Midbrain (tissue), 1 donor: ENCODE results near the gene UPK3B.
"Not testable (repeated sequence)": the region's sequence is repeated elsewhere in the genome, so short reads cannot be mapped to it uniquely, and the experiment has no call there.

ENCODE experiments used
- DNase-seq: peaks from one replicate; lab custom pipeline; 2025; lab: John Stamatoyannopoulos, UW

UPK3B gene

DNA sequence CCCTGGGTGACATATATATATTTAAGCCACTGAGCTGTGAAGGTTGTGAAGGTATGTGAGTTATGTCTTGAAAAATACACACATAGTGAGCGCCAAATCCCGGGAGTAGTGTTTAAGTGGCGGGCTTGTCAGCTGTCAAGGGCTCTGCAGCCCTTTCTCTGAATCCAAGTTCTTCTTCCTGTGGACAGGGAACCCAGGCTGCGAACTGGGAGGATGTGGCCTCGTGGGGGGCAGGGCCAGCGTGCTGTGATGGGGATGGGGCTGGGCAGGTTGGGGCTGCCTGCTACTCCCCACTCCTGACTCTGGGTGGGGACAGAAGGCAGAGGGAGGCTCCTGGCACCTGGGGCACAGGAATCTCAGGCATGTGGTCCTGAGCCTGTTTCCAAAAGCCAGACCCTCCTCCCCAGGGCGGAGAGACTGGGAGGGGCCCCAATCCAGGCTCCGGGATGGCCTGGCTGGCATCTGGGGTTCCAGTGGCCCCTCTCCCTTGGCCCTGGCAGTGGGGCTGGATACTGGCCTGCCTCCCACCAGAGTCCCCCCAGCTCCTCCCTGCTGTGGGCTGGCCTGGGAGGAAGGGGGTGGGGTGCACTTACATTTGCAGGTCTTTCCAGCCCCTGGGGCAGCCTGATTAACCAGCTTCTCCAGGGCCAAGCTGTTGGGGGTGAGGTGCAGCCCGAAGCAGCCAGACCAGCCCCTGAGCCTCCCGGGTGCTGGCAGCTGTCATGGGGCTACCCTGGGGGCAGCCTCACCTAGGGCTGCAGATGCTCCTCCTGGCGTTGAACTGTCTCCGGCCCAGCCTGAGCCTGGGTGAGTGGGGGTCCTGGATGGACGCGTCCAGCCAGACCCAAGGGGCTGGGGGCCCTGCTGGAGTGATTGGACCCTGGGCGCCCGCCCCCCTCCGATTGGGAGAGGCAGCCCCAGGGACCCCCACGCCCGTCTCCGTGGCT is at the start of gene UPK3B:
TSS of gene UPK3B (plus strand) at position 622 of the 947 bp plus-strand sequence. CDS start at position 723, 101 bp downstream.
- no peak for DNase-seq

DNA sequence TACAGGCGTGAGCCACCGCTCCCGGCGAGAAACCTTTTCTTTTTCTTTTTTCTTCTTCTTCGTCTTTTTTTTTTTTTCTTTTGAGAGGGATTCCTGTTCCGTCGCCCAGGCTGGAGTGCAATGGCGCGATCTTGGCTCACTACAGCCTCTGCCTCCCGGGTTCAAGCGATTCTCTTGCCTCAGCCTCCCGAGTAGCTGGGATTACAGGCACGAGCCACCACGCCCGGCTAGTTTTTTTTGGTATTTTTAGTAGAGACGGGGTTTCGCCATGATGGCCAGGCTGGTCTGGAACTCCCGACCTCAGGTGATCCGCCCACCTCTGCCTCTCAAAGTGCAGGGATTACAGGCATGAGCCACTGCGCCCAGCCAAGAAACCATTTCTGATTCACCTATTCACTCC is 49.6 kb upstream of the UPK3B start:
- not testable (repeated sequence) for DNase-seq

DNA sequence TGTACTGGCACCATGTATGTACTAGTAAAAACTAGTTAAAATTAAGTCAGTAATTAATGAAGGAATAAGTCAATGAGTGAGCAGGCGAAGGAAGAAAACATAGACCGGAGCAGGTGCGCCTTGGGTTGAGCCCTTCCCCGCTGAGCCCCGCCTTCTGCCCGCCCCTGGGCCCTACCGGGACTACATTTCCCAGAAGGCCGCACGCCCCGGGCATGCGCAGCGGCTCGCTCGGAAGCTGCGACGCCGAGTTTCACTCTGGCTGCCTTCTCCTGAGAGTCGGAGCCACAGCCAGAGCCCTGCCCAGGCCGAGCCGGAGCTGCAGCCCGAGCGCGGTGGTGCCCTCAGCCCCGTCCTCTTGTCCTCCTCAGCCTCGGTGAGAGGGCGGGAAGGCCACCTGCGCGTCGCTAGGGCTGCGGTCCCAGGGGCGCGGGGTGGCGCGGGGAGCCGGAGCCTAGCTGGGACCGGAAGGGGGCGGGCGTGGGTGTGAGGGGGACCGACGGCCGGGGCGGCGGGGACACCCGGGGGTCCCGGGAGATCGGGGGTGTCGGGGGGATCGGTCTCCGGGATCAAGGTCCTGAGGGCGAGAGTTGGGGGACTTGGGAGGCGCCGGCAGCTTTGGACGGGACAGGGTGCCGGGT is 48.8 kb upstream of the UPK3B start, which contains the start of gene DTX2:
TSS of gene DTX2 (plus strand) at position 246 of the 638 bp plus-strand sequence. CDS start 18,801 bp downstream, outside the sequence.
- DNase-seq = not testable (repeated sequence)

DNA sequence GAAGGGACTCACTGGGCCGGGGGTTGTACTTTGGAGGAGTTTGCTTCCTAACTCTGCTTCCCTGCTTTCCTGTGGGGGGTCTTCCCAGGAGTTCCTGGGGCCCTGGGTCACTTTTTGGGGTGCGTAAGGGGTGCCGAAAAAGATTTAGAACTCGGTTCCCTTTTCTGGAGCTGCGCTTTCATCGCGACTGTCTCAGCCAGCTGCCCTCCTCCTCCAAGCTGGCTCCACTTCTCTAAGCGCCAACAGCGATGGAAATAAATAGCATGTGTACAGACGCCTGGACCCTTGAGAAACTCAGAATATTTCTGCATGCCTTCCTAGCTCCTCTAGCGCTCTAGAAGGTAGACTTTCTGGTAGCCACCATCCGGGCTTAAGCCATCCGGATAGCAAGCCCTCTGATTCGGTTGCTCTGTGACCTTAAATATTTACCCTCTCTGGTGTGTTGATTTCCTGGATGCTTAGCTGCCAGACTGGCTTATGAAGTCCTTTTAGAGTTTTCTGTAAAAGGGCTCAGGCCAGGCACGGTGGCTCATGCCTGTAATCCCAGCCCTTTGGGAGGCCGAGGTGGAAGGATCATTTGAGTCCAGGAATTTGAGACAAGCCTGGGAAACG is 48.0 kb upstream of the UPK3B start:
- not testable (repeated sequence) for DNase-seq

DNA sequence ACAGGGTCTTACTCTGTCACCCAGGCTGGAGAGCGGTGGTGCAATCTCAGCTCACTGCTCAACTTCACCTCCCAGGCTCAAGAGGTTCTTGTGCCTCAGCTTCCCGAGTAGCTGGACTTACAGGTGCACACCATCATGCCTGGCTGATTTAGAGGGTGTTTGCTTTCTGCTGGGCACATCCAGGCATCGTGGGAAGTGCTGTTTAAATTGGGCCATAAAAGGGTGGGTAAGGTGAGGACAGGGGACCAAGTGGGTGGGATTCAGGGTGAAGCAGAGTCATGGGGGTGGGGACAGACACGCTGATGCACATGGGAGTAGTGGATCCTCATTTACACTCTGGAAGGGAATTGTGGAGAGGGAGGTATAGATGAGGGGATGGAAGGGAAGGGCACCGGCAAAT is 45.4 kb upstream of the UPK3B start:
- DNase-seq = not testable (repeated sequence)

DNA sequence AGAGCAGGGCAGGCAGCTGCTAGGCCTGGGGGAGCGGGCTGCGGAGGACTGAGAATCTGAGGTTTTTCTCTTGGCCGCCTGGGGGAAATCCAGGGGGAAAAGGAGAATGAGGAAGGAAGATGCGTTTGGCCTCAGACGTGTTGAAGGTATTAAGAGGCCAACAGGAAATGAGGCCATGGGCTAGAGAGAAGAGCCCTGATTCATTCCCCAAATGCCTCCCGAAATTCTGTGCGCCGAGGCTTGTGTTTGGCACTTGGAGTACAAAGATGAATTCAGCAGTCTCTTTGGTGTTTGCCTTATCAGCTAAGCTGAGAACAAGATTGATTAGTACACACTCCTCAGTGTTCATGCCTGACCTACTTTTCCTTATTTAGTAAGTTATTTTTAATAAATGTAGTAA is 44.4 kb upstream of the UPK3B start:
- not testable (repeated sequence) for DNase-seq

DNA sequence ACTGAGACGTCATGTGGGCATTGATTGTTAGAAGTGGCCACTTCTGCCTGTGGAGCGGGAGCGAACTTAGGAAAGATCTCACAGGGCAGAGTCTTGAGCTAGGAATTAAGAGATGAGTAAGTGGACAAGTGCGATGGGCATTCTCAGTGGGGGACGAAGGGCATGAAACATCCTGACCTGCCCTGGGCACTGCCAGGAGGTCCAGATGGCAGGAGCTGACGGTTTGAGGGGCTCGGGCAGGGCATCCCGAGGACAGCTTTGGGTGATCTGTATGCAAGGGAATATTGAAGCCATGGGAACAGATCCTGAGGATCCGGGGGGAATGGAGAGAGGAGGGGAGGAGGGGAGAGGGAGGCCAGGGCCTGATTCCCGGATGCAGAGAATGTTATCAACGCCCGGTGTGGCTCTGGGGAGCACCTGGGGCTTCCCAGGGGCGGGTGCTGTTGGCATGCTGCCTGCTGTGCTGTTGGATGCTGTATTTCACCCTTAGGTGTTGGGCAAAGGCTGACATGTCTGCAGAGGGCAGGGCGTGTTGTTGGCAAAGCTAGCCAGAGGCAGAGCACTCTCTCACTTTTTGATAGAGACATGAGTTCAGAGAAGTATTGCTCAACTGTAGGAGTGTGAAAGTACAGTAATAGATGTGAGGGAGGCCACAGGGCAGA is 42.5 kb upstream of the UPK3B start:
- not testable (repeated sequence) for DNase-seq

DNA sequence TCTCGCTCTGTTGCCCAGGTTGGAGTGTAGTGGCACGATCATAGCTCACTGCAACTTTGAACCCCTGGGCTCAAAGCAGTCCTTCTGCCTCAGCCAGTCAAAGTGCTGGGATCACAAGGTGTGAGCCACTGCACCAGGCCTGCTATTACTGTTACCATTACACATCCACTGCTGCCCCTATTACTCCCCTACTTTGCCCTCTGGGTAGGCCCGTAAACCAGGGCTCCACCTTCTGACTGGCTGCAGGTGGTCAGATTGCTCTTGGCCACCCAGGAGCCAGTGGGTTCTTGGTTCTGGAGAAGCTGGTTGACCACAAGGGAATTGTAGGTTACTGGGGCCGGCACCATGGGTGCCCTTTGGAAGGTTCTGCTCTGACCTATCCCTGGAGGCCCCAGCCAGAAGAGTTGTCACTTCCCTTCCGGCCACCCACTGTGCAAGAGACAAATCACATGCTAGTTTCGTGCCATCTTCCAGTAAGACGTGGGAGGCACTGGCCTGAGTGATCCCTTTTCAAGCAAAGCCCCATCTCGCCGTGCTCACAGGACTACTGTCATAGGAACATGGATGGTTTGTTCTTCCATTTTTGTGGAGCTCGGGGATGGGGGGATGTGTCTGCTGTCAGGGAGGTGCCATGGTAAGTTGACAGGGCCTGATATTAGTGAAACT is 38.7 kb upstream of the UPK3B start:
- not testable (repeated sequence) for DNase-seq

DNA sequence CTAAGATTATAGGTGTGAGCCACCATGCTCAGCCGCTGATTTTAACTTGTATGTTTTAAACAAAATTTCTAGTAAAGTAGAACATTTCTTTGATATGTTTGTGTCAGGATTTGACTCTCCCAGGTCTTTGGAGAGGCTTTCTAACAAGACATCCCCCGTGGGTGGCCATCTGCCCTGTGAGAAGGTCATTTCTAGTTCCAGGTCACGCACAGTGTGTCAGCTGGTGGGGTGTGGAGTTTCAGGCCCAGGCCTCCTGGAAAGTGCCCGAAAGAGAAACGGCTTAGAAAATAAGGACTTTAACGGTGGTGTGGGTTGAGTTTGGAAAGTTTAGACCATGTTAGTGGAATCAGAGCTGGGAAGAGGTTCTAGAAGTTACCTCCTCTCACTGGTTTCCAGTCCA is 37.3 kb upstream of the UPK3B start:
- DNase-seq = not testable (repeated sequence)

DNA sequence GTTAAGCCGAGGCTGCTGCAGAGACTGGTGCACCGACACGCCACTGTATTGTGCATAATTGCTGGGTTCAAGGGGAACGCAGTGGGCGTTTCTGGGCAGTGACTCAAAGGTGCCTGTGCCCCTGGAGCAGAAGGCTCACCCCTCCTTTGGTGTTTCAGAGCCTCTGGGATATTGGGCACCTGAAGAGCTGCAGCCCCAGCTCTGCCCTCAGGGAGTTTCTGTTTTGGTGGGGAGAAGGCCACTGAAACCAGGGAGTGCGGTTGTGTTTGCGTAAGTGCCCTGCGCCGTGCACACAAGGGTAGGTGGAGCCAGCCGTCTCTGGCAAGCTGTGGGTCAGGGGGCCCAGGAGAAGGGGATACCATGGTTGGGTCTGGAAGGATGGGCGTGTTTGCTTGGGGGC is 34.1 kb upstream of the UPK3B start:
- DNase-seq = not testable (repeated sequence)

DNA sequence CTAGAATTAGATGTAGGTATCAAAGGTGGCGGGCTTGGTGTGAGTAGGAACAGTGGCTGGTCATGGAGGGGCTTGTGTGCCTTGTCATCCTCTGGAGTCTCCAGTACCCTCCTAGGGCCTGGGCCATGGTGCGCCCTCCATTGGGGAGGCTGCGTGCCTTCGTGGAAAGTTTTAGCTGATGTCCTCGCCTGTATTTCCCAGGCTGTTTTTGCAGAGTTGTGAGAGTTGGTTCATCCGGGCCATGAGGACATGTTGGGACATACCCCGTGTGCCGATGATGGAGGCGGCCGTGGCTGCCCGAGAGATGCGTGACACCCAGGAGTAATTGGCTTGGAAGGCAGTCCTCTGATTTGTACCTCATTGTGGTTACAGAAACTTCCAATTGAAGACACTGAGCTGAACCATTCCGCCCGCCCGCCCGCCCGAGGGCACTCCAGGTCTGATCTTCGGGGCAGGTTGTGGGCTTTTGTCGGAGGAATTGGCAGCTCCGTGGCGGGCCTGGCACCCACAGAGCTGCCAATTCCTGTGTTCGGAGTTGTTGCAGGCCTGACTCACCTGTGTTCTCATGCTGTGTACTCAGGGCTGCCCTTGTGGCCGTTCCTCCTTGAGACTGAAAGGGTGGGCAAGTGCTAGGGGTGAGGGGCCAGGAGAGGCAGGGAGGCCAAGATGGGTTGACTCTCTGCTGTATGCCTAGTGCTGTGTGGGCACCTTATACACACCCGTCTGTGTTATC is 33.4 kb upstream of the UPK3B start:
- not testable (repeated sequence) for DNase-seq

DNA sequence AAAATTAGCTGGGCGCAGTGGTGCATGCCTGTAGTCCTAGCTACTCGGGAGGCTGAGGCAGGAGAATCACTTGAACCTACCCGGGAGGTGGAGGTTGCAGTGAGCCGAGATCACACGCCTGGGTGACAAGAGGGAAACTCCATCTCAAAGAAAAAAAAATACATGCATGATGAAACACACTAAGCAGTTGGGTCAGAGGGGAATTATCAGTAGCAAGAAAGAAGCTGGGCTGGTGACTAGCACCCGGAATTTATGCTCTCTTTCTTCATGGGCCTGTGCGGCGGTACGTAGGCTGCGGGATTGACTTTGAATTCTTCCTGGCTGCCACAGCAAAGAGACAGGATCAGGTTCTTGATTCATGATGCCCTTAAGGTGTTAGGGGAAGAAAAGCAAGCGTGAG is 30.7 kb upstream of the UPK3B start:
- not testable (repeated sequence) for DNase-seq

DNA sequence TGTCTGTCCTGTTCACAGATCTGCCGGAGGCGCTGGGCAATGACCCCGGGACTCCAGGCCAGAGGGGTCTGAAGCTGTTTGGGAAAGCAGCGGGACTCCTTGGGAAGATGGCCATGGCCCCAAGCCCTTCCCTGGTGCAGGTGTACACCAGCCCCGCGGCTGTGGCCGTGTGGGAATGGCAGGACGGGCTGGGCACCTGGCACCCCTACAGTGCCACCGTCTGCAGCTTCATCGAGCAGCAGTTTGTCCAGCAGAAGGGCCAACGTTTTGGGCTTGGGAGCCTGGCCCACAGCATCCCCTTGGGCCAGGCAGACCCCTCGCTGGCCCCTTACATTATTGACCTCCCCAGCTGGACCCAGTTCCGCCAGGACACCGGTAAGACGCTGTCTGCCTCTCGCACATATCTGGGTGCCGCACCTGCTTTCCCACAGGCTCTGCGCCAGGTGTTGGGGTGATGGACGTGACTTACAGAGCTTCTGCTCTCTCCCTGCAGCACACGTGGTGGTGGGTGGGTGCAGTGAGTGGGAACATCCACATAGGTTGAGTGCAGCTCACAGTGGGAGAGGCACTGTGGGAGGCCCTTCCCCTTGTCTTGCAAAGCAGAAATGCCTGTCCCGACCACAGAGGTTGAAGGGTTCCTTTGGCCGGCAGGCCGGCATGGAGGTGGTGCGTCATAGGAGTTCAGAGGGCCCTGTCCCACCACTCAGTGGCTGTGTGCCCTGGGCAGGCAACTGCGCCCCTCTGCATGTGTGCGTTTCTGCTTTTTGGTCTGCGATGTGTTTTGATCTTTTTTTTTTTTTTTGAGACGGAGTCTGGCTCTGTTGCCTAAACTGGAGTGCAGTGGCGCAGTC is 29.7 kb upstream of the UPK3B start:
- DNase-seq = not testable (repeated sequence)

DNA sequence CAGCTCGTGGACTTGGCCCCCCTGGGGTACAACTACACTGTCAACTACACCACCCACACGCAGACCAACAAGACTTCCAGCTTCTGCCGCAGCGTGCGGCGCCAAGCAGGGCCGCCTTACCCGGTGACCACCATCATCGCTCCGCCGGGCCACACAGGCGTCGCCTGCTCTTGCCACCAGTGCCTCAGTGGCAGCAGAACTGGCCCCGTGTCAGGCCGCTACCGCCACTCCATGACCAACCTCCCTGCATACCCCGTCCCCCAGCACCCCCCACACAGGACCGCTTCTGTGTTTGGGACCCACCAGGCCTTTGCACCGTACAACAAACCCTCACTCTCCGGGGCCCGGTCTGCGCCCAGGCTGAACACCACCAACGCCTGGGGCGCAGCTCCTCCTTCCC is 27.7 kb upstream of the UPK3B start:
- DNase-seq = not testable (repeated sequence)

DNA sequence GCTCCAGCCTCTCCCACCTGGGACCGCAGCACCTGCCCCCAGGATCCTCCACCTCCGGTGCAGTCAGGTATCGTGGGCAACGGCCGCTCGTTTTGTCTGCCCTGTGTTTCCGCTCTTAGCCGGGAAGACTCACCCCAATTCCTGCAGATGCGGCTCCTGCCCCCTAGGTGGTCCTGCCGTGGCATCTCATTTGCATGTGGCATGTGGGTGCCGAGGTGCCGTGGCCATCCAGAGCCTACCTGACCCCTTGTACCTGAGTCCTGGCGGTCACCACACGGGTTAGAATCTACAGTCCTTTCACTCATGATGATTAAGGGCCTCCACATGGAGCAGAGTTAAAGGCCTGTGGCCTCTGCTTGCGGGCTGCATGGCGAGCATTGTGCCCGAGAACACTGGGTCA is 27.3 kb upstream of the UPK3B start:
- DNase-seq = not testable (repeated sequence)

DNA sequence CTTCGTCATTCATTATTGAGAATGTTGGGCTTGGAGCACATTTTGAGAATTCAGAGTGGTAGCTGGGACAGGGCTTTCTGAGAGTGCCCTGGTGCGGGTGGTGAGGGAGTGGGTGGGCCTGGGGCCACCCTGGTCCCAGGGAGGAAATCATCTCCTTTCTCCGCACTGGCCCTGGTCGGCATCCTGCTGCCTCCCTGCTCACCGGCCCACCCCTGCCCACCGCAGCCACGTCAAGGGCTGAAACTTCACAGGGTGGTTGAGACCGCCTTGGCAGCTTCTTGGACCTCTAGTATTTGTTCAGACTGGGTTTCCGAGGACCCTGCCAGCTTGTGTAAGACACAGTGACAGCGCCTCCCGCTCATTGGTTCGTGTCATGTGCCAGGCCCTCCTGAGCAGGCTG is 25.9 kb upstream of the UPK3B start:
- DNase-seq = not testable (repeated sequence)

DNA sequence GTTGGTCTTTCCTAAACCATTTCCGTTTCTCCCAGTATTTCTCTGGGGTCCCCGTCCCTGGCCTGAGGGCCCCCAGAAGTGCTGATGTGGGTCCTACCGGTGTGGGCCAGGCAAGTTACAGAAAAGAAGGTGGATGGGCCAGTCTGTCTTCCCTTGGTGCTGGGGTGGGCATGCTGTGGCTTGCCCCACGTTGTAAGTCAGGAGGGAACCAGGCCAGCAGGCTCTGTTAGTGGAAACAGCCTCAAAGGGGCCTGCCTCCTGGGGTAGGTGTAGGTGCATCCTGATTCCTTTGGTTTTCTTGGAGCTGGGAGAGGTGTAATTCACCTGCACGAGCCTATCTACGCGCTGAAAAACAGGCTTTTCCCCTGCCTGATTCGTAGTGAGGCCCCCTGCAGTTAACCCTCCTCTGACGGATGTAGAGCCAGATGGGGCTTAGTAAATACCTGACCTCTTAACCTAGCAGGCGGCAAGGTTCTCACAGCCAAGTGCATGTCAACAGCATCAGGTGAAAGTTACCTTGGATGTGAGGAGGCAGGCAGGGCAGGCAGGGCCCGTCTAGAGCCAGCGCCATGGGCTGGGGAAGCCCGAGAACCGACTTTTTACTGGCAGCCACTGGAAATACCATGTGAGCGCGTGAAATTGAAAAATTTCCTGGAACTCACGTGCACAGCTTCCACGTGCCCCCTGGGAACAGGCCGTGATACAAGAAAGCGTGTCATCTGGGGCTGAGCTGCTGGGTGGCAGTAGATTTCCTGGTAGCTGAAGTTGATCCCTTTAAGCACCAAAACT is 24.3 kb upstream of the UPK3B start:
- DNase-seq = not testable (repeated sequence)

DNA sequence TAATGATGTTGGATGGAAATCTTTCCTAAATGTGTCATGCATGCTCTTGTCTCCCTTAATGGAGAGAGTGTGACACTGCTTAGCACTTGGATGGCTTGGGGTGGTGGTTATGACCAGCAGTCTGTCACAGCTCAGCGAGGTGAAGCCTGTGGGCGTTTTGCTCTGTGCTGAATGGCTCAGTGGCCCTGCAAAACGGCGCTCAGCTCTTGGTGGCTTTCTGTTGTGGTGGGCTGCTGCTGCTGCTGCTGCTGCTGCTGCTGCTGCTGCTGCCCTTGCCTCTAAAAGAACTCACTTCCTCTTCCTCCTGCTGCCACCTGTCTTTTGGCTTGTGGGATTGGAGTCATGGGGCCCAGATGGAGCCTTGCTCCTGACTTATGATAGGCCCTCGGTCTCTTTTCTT is 23.7 kb upstream of the UPK3B start:
- not testable (repeated sequence) for DNase-seq

DNA sequence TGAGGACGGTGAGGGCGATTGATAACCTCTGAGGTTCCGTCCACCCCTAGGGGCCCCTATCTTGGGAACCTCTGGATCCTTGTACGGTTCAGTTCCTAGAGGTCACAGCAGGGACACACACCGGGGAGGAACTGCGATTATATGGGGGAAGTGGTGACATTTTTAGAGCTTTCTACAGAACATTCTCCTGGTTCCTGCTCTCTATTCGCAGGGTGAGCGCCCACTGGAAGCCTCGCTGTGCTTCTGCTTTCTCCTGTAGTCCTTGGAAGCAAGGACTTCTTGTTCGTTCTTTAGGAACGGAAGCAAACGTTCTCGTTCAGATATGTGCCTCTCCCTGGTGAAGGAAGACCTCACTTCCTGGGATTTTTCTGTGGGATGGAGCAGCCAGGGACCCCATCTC is 22.4 kb upstream of the UPK3B start:
- DNase-seq = not testable (repeated sequence)
